Adipocyte (in vitro differentiated cells): Measurements from ENCODE around the gene CDH3.

Experiments
- DNase-seq: peaks from one replicate; pipeline ENCODE4 v3.0.0-alpha.2; 2015; ENCODE audit warnings: low read depth
- H3K27me3 ChIP-seq: replicated peaks from 2 replicates; pipeline ENCODE4 v1.7.0; 2013; ENCODE audit warnings: mild to moderate bottlenecking, low read length, moderate library complexity; ENCODE audit not compliant: control insufficient read depth, insufficient read depth
- H3K36me3 ChIP-seq: 2 replicates; pipeline ENCODE4 v1.7.0; 2013; ENCODE audit warnings: low read length, mild to moderate bottlenecking, moderate library complexity; ENCODE audit not compliant: control insufficient read depth, insufficient read depth, severe bottlenecking
- H3K4me1 ChIP-seq: 2 replicates; pipeline ENCODE4 v1.7.0; 2013; ENCODE audit warnings: mild to moderate bottlenecking, low read length, moderate library complexity; ENCODE audit not compliant: control insufficient read depth, insufficient read depth
- H3K4me3 ChIP-seq: 2 replicates; pipeline ENCODE4 v1.7.0; 2013; ENCODE audit warnings: mild to moderate bottlenecking, low read length, moderate library complexity
- H3K9ac ChIP-seq: 2 replicates; pipeline ENCODE4 v1.7.0; 2013; ENCODE audit warnings: mild to moderate bottlenecking, low read length, moderate library complexity
- H3K9me3 ChIP-seq: 2 replicates; pipeline ENCODE4 v1.7.0; 2013; ENCODE audit warnings: mild to moderate bottlenecking, low read length, moderate library complexity; ENCODE audit not compliant: control insufficient read depth

The CDH3 gene

GRCh38 chr16:68636064-68636560 is 9.0 kb upstream of the CDH3 start:
- no peak for DNase-seq
- Histone ChIP-seq H3K27me3 (no peaks in the 10 kb centered on the region), H3K36me3 (no peaks in the 10 kb centered on the region), H3K9ac (no peak overlapping the region), H3K9me3 (no peaks in the 10 kb centered on the region), H3K4me1 (peaks cover 5% of the 10 kb centered on the region), H3K4me3 (no peak overlapping the region)

GRCh38 chr16:68636818-68637217 is 8.3 kb upstream of the CDH3 start:
- H3K9me3 ChIP-seq = no peaks in the 10 kb centered on the region
- H3K4me3 ChIP-seq = no peak overlapping the region
- no peak overlapping the region for H3K9ac ChIP-seq
- no peaks in the 10 kb centered on the region for H3K36me3 ChIP-seq
- H3K27me3 ChIP-seq = no peaks in the 10 kb centered on the region
- DNase-seq = no peak
- H3K4me1 ChIP-seq = peaks cover 5% of the 10 kb centered on the region

DNA sequence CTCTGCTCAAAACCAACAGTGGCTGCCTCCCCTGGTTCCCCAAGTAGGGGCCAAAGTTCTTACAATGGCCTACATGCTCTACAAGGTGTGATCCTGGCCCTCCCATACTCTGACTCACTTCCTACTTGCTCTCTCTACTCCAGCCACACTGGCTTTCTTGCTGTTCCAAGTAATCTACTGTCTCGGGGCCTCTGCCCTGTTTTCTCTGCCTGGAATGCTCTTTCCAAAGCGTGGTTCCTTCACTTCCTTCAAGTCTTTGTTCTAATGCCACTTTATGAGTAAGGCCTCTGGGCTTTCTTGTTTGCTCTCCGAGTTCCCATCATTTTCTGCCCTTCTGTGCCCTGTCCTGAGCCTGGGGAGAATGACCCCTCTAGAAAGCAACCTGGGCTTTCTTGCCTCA is 4.1 kb upstream of the CDH3 start:
- Histone ChIP-seq H3K4me1 (peaks cover 7% of the 10 kb centered on the region), H3K9me3 (no peaks in the 10 kb centered on the region), H3K4me3 (no peak overlapping the region), H3K36me3 (no peaks in the 10 kb centered on the region), H3K27me3 (peaks cover 30% of the 10 kb centered on the region), H3K9ac (no peak overlapping the region)
- peak; percentile 17 for DNase-seq

- Histone ChIP-seq H3K27me3 (peaks cover 41% of the 10 kb centered on the region), H3K4me3 (no peak overlapping the region), H3K9ac (no peak overlapping the region), H3K9me3 (no peaks in the 10 kb centered on the region), H3K4me1 (peaks cover 2% of the 10 kb centered on the region), H3K36me3 (no peaks in the 10 kb centered on the region)
- DNase-seq = no peak
Observed at GRCh38 chr16:68642047-68642435, 3.1 kb upstream of the CDH3 start.

GRCh38 chr16:68642436-68643101 is 2.5 kb upstream of the CDH3 start:
- no peak overlapping the region for H3K9ac ChIP-seq
- H3K4me1 ChIP-seq = peaks cover 2% of the 10 kb centered on the region
- no peaks in the 10 kb centered on the region for H3K9me3 ChIP-seq
- peak; percentile 35 for DNase-seq
- H3K36me3 ChIP-seq = no peaks in the 10 kb centered on the region
- H3K4me3 ChIP-seq = no peak overlapping the region
- H3K27me3 ChIP-seq = peaks cover 46% of the 10 kb centered on the region

DNA sequence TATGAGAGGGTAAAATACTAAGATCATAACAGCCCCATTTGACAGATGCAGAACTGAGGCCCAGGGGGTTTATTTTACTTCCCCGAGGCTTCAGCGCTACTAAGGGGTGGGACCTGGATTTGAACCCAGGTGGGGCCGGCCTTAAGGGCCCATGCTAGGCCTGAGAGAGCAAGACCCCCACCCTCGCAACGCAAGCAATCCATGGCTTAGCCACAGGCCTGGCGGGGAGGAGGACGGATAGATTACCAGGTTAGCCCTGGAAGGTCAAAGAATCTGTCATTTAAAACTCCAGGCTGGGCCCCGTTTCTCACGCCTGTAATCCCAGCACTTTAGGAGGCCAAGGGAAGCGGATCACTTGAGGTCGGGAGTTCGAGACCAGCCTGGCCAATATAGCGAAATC is 1.9 kb upstream of the CDH3 start:
- no peak for DNase-seq
- H3K4me3 ChIP-seq = no peak overlapping the region
- no peaks in the 10 kb centered on the region for H3K9me3 ChIP-seq
- no peaks in the 10 kb centered on the region for H3K36me3 ChIP-seq
- peaks cover 2% of the 10 kb centered on the region for H3K4me1 ChIP-seq
- H3K27me3 ChIP-seq = peaks cover 53% of the 10 kb centered on the region
- H3K9ac ChIP-seq = no peak overlapping the region

DNA sequence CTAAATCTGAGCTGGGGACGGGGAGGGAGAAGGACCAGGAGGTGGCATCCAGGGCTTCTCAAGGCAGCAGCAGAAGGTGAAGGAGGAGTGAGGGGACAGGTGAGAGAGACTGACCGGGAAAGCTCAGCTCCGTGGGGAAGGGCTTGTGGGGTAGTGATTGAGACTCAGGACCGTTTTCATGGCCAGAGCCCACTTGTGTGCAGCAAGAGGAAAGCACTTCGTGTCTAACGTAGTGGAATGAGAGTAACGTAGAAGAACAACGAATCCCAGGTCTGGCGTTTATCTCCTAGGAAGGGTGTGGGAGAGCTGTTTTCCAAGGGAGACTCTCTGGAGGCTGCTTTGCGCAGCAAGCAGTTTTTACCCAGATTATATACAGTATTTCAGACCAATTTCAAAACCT is 1.3 kb upstream of the CDH3 start:
- Histone ChIP-seq H3K27me3 (peaks cover 59% of the 10 kb centered on the region), H3K4me1 (peaks cover 2% of the 10 kb centered on the region)
- DNase-seq = no peak

GRCh38 chr16:68644296-68644695 is 814 bp upstream of the CDH3 start:
- H3K27me3 ChIP-seq = peaks cover 63% of the 10 kb centered on the region
- H3K36me3 ChIP-seq = no peaks in the 10 kb centered on the region
- no peaks in the 10 kb centered on the region for H3K9me3 ChIP-seq
- no peak overlapping the region for H3K4me3 ChIP-seq
- no peak overlapping the region for H3K9ac ChIP-seq
- DNase-seq = no peak
- H3K4me1 ChIP-seq = peaks cover 2% of the 10 kb centered on the region

More for the DNA sequence above, 1.3 kb upstream of the CDH3 start:
- H3K9me3 ChIP-seq = no peaks in the 10 kb centered on the region
- H3K4me3 ChIP-seq = no peak overlapping the region
- no peak overlapping the region for H3K9ac ChIP-seq
- H3K36me3 ChIP-seq = no peaks in the 10 kb centered on the region

DNA sequence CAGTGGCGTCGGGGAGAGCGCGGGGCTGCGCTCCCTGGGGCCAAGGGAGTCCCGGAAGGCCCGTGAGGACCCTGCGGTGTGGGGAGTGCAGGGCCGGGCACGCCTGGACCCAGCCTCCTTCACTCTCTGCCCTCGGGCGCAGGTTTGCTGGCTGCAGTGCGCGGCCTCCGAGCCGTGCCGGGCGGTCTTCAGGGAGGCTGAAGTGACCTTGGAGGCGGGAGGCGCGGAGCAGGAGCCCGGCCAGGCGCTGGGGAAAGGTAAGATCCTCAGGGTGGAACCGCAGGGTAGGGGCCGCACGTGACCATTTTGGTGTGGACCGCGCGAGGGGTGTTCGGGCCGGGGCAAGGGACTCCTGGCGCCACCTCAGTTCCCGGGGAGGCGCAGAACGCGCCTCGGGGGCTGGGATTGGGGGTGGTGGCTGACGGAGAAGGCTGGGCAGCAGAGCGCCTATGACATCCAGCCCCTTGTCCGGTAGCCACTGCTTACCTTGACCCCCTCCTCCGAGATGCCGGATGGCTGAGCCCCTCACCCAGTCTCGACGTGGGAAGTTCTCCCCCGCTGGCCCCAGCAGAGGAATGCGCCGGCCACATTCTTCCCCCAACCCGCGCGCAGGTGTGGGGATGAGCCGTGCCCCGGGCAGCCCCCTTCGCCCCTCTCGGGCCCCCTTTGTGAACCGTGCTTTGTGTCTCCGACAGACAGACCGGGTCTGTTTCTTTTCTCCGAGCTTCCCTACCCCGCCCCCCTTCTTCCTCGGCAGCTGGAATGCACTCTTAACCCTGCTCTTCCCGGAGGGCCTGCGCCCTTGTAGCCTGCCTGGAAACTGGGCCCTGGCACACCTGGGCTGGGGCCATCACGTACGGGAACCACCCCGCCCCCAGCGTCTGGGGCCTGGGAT is 631 bp downstream of the CDH3 start:
- Histone ChIP-seq H3K9me3 (no peaks in the 10 kb centered on the region), H3K4me1 (peaks cover 2% of the 10 kb centered on the region), H3K9ac (no peak overlapping the region), H3K27me3 (peaks cover 64% of the 10 kb centered on the region), H3K36me3 (no peaks in the 10 kb centered on the region), H3K4me3 (no peak overlapping the region)
- DNase-seq = no peak

DNA sequence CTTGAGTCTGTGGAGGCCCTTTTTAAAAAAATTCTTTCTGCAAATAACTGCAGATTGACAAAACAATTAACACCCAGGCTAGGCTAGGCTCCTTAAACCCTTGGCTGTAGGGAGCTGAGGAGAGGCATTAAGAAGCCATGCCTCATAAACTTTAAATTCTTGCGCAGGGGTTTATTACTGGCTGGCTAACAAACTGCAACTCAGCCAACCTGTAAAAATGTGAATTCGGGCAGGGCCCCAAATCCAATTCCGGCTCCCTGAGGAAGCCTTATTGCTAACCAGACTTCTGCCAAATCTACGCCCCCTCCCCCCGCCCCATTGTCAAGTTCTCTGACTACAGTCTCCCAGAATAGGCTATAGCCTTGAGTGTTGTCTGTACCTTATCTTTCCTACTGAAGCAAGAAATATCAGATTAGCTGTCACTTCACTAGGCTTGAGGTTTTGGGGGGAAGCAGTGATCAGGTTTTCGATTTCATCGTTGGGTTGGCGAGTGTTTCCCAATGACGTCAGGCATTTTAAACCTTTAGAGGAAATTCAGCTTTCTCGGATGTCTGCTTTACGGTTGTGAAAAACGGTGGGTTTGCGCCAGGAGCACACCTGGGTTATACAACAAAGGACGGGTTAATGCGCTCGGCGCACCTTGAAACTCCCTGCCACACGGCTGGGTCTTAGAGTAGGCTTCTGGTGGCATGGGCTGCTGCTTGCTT is 2.0 kb downstream of the CDH3 start:
- no peak overlapping the region for H3K4me3 ChIP-seq
- H3K9me3 ChIP-seq = no peaks in the 10 kb centered on the region
- peaks cover 2% of the 10 kb centered on the region for H3K4me1 ChIP-seq
- H3K36me3 ChIP-seq = no peaks in the 10 kb centered on the region
- no peak for DNase-seq
- no peak overlapping the region for H3K9ac ChIP-seq
- H3K27me3 ChIP-seq = peaks cover 67% of the 10 kb centered on the region

GRCh38 chr16:68651136-68651535 is 6.0 kb downstream of the CDH3 start:
- Histone ChIP-seq H3K9me3 (no peaks in the 10 kb centered on the region), H3K4me1 (no peaks in the 10 kb centered on the region), H3K27me3 (peaks cover 47% of the 10 kb centered on the region), H3K36me3 (no peaks in the 10 kb centered on the region), H3K4me3 (no peak overlapping the region), H3K9ac (no peak overlapping the region)
- DNase-seq = no peak
